Caco-2 (cell line): ENCODE results near the gene CNTN5. TPM values are rescaled to one million over a fixed set of nuclear protein-coding genes. Genes with fewer than 3 reads are reported as not detected.

ENCODE experiments used
- BruUV-seq: library from RNA; stranded (reverse); fragments of 400-500 nt; replicated peaks from 2 replicates; lab custom pipeline; 2021; lab: Mats Ljungman, UMichigan
- CTCF ChIA-PET: fragments of 300-600 bp; sonication (Branson Sonifier 250); formaldehyde crosslinking; loops from one replicate; lab custom pipeline; 2022; ENCODE audit warnings: antibody characterized with exemption; lab: Charles Lee
- POLR2A ChIA-PET: fragments of 300-600 bp; sonication (Branson Sonifier 250); formaldehyde crosslinking; loops from one replicate; lab custom pipeline; 2022; ENCODE audit warnings: antibody characterized with exemption; lab: Charles Lee
- DNase-seq, 2 experiments: peaks; one replicate each; pipeline versions ENCODE4 v3.0.0 to v3.0.0-alpha.2; 2020 to 2022
- H3K27me3 ChIP-seq: replicated peaks from 2 replicates; pipeline ENCODE4 v1.6.0; 2011; ENCODE audit warnings: low read length; ENCODE audit not compliant: control insufficient read depth, insufficient read depth
- H3K36me3 ChIP-seq: 2 replicates; pipeline ENCODE4 v1.5.1; 2011; ENCODE audit warnings: low read length; ENCODE audit not compliant: control insufficient read depth, insufficient read depth
- H3K4me1 ChIP-seq: fragments of 250-450 bp; sonication (Bioruptor Pico); 2 replicates; pipeline ENCODE4 v1.5.1; 2020; ENCODE audit warnings: mild to moderate bottlenecking
- H3K4me3 ChIP-seq: 2 replicates; pipeline ENCODE4 v1.5.1; 2011; ENCODE audit warnings: low read depth, mild to moderate bottlenecking, control low read depth, low read length
- H3K9me3 ChIP-seq: fragments of 250-450 bp; sonication (Bioruptor Pico); 2 replicates; pipeline ENCODE4 v1.5.1; 2020; ENCODE audit warnings: mild to moderate bottlenecking, moderate library complexity
- H3K27ac Mint-ChIP-seq: one replicate; pipeline ENCODE4 v1.8.0; 2022; ENCODE audit warnings: mixed read lengths; ENCODE audit not compliant: unreplicated experiment
- H3K27me3 Mint-ChIP-seq: one replicate; pipeline ENCODE4 v1.8.0; 2022; ENCODE audit warnings: mixed read lengths; ENCODE audit not compliant: insufficient read depth, unreplicated experiment
- H3K36me3 Mint-ChIP-seq: one replicate; pipeline ENCODE4 v1.8.0; 2022; ENCODE audit warnings: mild to moderate bottlenecking, mixed read lengths; ENCODE audit not compliant: insufficient read depth, unreplicated experiment
- H3K4me1 Mint-ChIP-seq: one replicate; pipeline ENCODE4 v1.8.0; 2022; ENCODE audit warnings: low read depth, mixed read lengths; ENCODE audit not compliant: unreplicated experiment
- H3K4me3 Mint-ChIP-seq: one replicate; pipeline ENCODE4 v1.8.0; 2022; ENCODE audit warnings: mild to moderate bottlenecking, moderate library complexity, mixed read lengths; ENCODE audit not compliant: unreplicated experiment
- H3K9me3 Mint-ChIP-seq: one replicate; pipeline ENCODE4 v1.8.0; 2022; ENCODE audit warnings: mixed read lengths; ENCODE audit not compliant: unreplicated experiment
- CTCF ChIP-seq, 2 experiments: fragments of 200-600 bp in 1 of 2; IDR thresholded peaks; 1 replicate in 1 of 2; 2 replicates in 1 of 2; pipeline versions ENCODE4 v1.5.1 to v1.8.0; 2011 to 2022; ENCODE audit warnings: antibody characterized with exemption in 1 of 2, control low read depth in 1 of 2, inconsistent platforms in 1 of 2, low read depth in 1 of 2, low read length in 1 of 2, mild to moderate bottlenecking in 1 of 2, moderate library complexity in 1 of 2; ENCODE audit not compliant: insufficient read depth in 1 of 2, severe bottlenecking in 1 of 2, unreplicated experiment in 1 of 2
- intact Hi-C: fragments of 100-400 bp; cut with micrococcal nuclease; formaldehyde crosslinking; loops from one replicate; pipeline ENCODE4 v1.10.0; 2022; ENCODE audit not compliant: unreplicated experiment
- total RNA-seq: library from RNA; stranded (reverse); gene quantifications from 2 replicates; pipeline ENCODE4 v1.2.3, GENCODE V29; 2022

CNTN5 gene
- total RNA-seq, 1 experiment from 2014 or later, result 1.00 TPM

- no TSS peak for BruUV-seq
- DNase-seq, result no peak
- no peaks in the 10 kb centered on the region for H3K27me3 Mint-ChIP-seq
- intact Hi-C loops, result no loop called here
- no peak overlapping the region for H3K4me3 Mint-ChIP-seq
- POLR2A ChIA-PET, result no interaction called here
- Histone ChIP-seq H3K36me3 (no peaks in the 10 kb centered on the region), H3K27me3 (no peaks in the 10 kb centered on the region), H3K9me3 (peaks cover 3% of the 10 kb centered on the region; the same call in 1 of the 2 replicates), H3K4me3 (no peak overlapping the region), H3K4me1 (0 out of 2 replicates have a peak, but pooled peaks cover 4% of the 10 kb centered on the region)
- TF ChIP-seq CTCF (IDR thresholded peaks at IDR 0.05; ENCODE audit: insufficient read depth in 1 of 2, low read depth in 1 of 2, low read length in 1 of 2, severe bottlenecking in 1 of 2, unreplicated experiment in 1 of 2), result no peak
- H3K36me3 Mint-ChIP-seq, result no peaks in the 10 kb centered on the region
- peaks cover 10% of the 10 kb centered on the region for H3K9me3 Mint-ChIP-seq
- no peak overlapping the region for H3K27ac Mint-ChIP-seq
- no peaks in the 10 kb centered on the region for H3K4me1 Mint-ChIP-seq
- CTCF ChIA-PET, result no interaction called here
These were observed 1167.5 kb downstream of the CNTN5 start for GRCh38 chr11:100188137-100188783.

GRCh38 chr11:100190395-100190794, 1169.6 kb downstream of the CNTN5 start:
- Mint-ChIP-seq H3K4me1 (no peaks in the 10 kb centered on the region), H3K27me3 (no peaks in the 10 kb centered on the region), H3K27ac (no peak overlapping the region), H3K36me3 (no peaks in the 10 kb centered on the region), H3K4me3 (no peak overlapping the region), H3K9me3 (peaks cover 3% of the 10 kb centered on the region)
- Histone ChIP-seq H3K27me3 (no peaks in the 10 kb centered on the region), H3K4me3 (no peak overlapping the region), H3K36me3 (no peaks in the 10 kb centered on the region), H3K4me1 (0 out of 2 replicates have a peak, but pooled peaks cover 4% of the 10 kb centered on the region), H3K9me3 (no peaks in the 10 kb centered on the region)
- ChIA-PET CTCF (no interaction called here), POLR2A (no interaction called here)
- intact Hi-C loops, result no loop called here
- BruUV-seq, result no TSS peak
- TF ChIP-seq CTCF (IDR thresholded peaks at IDR 0.05; ENCODE audit: insufficient read depth in 1 of 2, low read depth in 1 of 2, low read length in 1 of 2, severe bottlenecking in 1 of 2, unreplicated experiment in 1 of 2), result no peak
- DNase-seq, result no peak

GRCh38 chr11:100192181-100192580, 1171.4 kb downstream of the CNTN5 start:
- no TSS peak for BruUV-seq
- H3K4me3 ChIP-seq, result no peak overlapping the region
- Mint-ChIP-seq H3K4me3 (no peak overlapping the region), H3K4me1 (no peaks in the 10 kb centered on the region), H3K27ac (no peak overlapping the region), H3K36me3 (no peaks in the 10 kb centered on the region), H3K9me3 (no peaks in the 10 kb centered on the region), H3K27me3 (peaks cover 3% of the 10 kb centered on the region)
- H3K27me3 ChIP-seq, result no peaks in the 10 kb centered on the region
- H3K9me3 ChIP-seq, result no peaks in the 10 kb centered on the region
- CTCF ChIA-PET, result no interaction called here
- H3K4me1 ChIP-seq, result 0 out of 2 replicates have a peak, but pooled peaks cover 4% of the 10 kb centered on the region
- no peak for DNase-seq
- no peak for TF ChIP-seq CTCF (IDR thresholded peaks at IDR 0.05; ENCODE audit: insufficient read depth in 1 of 2, low read depth in 1 of 2, low read length in 1 of 2, severe bottlenecking in 1 of 2, unreplicated experiment in 1 of 2)
- no peaks in the 10 kb centered on the region for H3K36me3 ChIP-seq
- intact Hi-C loops, result no loop called here
- POLR2A ChIA-PET, result no interaction called here
